A549 (cell line): ENCODE measurements around the gene ZNF776. TPM values are rescaled to one million over a fixed set of nuclear protein-coding genes. Genes with fewer than 3 reads are reported as not detected.

Experiments
- ATAC-seq, 2 experiments: fragments of 200-7000 bp in 1 of 2; fragments of >200 bp in 1 of 2; cut with Nextera tagmentation in 1 of 2; cut with Tn5 transposase in 1 of 2; 3 replicates each; pipeline versions ENCODE4 v1.8.0 to v1.9.1; 2018 to 2020; ENCODE audit warnings: mild to moderate bottlenecking in 1 of 2, moderate library complexity in 1 of 2
- CTCF ChIA-PET: fragments of 300-600 bp; sonication (Branson Sonifier 250); formaldehyde crosslinking; extraction: SDS; loops from one replicate; lab custom pipeline; 2021; ENCODE audit warnings: antibody characterized with exemption, inconsistent platforms; lab: Yijun Ruan, JAX
- POLR2A ChIA-PET: fragments of 350-600 bp; formaldehyde crosslinking; extraction: SDS; loops from one replicate; lab custom pipeline; 2021; ENCODE audit warnings: antibody characterized with exemption, inconsistent platforms; lab: Yijun Ruan, JAX
- DNase-seq, 2 experiments: peaks; one replicate each; pipeline versions ENCODE4 v3.0.0 to v3.0.0-alpha.2; 2011 to 2016; ENCODE audit warnings: low read depth in 1 of 2, low spot score in 1 of 2
- FAIRE-seq: peaks from 2 replicates; lab custom pipeline; 2011; peaks lifted over from hg19 to GRCh38; lab: Jason Lieb, UNC
- H3K27ac ChIP-seq, 2 experiments: fragments of >200 bp; sonication (Bioruptor Twin); formaldehyde crosslinking; 3 replicates each; pipeline ENCODE4 v1.5.1; 2016 to 2017
- H3K4me1 ChIP-seq: fragments of >200 bp; sonication (Bioruptor Twin); formaldehyde crosslinking; 3 replicates; pipeline ENCODE4 v1.6.1; 2016
- H3K4me2 ChIP-seq: fragments of >200 bp; sonication (Bioruptor Twin); formaldehyde crosslinking; 3 replicates; pipeline ENCODE4 v1.6.1; 2016
- H3K4me3 ChIP-seq: fragments of >200 bp; sonication (Bioruptor Twin); formaldehyde crosslinking; 3 replicates; pipeline ENCODE4 v1.5.1; 2016
- H3K9me3 ChIP-seq: fragments of >200 bp; sonication (Bioruptor Twin); formaldehyde crosslinking; 3 replicates; pipeline ENCODE4 v1.6.1; 2016
- BCL3 ChIP-seq: fragments of >200 bp; sonication (Bioruptor Twin); formaldehyde crosslinking; IDR thresholded peaks from 3 replicates; pipeline ENCODE4 v1.6.1; 2016
- BHLHE40 ChIP-seq: IDR thresholded peaks from 2 replicates; pipeline ENCODE4 v1.6.1; 2012; ENCODE audit warnings: low read depth, low read length, inconsistent platforms
- CBX2 ChIP-seq: fragments of 200-600 bp; sonication (generic); IDR thresholded peaks from 2 replicates; pipeline ENCODE4 v1.6.1; 2016; ENCODE audit warnings: low read depth, mild to moderate bottlenecking, borderline replicate concordance
- CHD4 ChIP-seq: fragments of 200-600 bp; sonication (generic); IDR thresholded peaks from 2 replicates; pipeline ENCODE4 v1.6.1; 2016; ENCODE audit warnings: antibody characterized with exemption, mild to moderate bottlenecking, borderline replicate concordance
- CTCF ChIP-seq: fragments of >200 bp; sonication (Bioruptor Twin); formaldehyde crosslinking; IDR thresholded peaks from 3 replicates; pipeline ENCODE4 v1.5.1; 2016
- E2F6 ChIP-seq: IDR thresholded peaks from 2 replicates; pipeline ENCODE4 v1.6.1; 2012; ENCODE audit warnings: low read depth, borderline replicate concordance
- EHMT2 ChIP-seq: fragments of 200-600 bp; sonication (generic); IDR thresholded peaks from 2 replicates; pipeline ENCODE4 v1.6.1; 2016; ENCODE audit warnings: antibody characterized with exemption, low read depth, mild to moderate bottlenecking, moderate library complexity
- ELK1 ChIP-seq: fragments of 150-350 bp; IDR thresholded peaks from 2 replicates; pipeline ENCODE4 v1.6.1; 2014; ENCODE audit warnings: low read depth, mild to moderate bottlenecking, low read length
- FOSL2 ChIP-seq, 2 experiments: fragments of 450-650 bp in 1 of 2; fragments of >200 bp in 1 of 2; sonication (Bioruptor Twin) in 1 of 2; formaldehyde crosslinking; IDR thresholded peaks; 2 replicates each; pipeline versions ENCODE4 v1.5.0 to v1.6.1; 2016 to 2020; ENCODE audit warnings: mild to moderate bottlenecking in 1 of 2, moderate library complexity in 1 of 2
- GATA3 ChIP-seq: IDR thresholded peaks from 2 replicates; pipeline ENCODE4 v1.6.1; 2012; ENCODE audit warnings: borderline replicate concordance
- HDAC2 ChIP-seq: fragments of 200-600 bp; sonication (generic); IDR thresholded peaks from 2 replicates; pipeline ENCODE4 v1.6.1; 2016
- HES2 ChIP-seq: fragments of >200 bp; sonication (Bioruptor Twin); formaldehyde crosslinking; IDR thresholded peaks from 2 replicates; pipeline ENCODE4 v1.6.1; 2016
- HEYL ChIP-seq: fragments of 250-450 bp; sonication (Bioruptor Pico); IDR thresholded peaks from 2 replicates; pipeline ENCODE4 v1.8.0; 2021; ENCODE audit warnings: mild to moderate bottlenecking, moderate library complexity
- JUN ChIP-seq, 2 experiments: fragments of >200 bp; sonication (Bioruptor Twin); formaldehyde crosslinking; IDR thresholded peaks; 2 replicates in 1 of 2; 3 replicates in 1 of 2; pipeline ENCODE4 v1.6.1; 2016 to 2017
- MAX ChIP-seq: IDR thresholded peaks from 2 replicates; pipeline ENCODE4 v1.6.1; 2012
- MYC ChIP-seq: IDR thresholded peaks from 2 replicates; pipeline ENCODE4 v1.6.1; 2012; ENCODE audit warnings: mild to moderate bottlenecking, inconsistent platforms, low read length, improper control_type of control experiment, borderline replicate concordance
- NFE2L2 ChIP-seq: fragments of 150-350 bp; conservative IDR thresholded peaks from 2 replicates; pipeline ENCODE4 v1.6.1; 2014; ENCODE audit warnings: low read length
- NPAS2 ChIP-seq: fragments of 250-450 bp; sonication (Bioruptor Pico); IDR thresholded peaks from 2 replicates; pipeline ENCODE4 v1.8.0; 2022; ENCODE audit warnings: mild to moderate bottlenecking, moderate library complexity, borderline replicate concordance
- POLR2A ChIP-seq: IDR thresholded peaks from 2 replicates; pipeline ENCODE4 v1.6.1; 2012; ENCODE audit warnings: mild to moderate bottlenecking, low read length
- RARB ChIP-seq: fragments of 250-450 bp; sonication (Bioruptor Pico); IDR thresholded peaks from 2 replicates; pipeline ENCODE4 v1.8.0; 2021; ENCODE audit warnings: mild to moderate bottlenecking, moderate library complexity
- RCOR1 ChIP-seq: fragments of 150-350 bp; IDR thresholded peaks from 2 replicates; pipeline ENCODE4 v1.6.1; 2014; ENCODE audit warnings: antibody characterized with exemption, low read length, low read depth
- REST ChIP-seq: fragments of 200-600 bp; sonication (generic); IDR thresholded peaks from 2 replicates; pipeline ENCODE4 v1.6.1; 2016; ENCODE audit warnings: antibody characterized with exemption, mild to moderate bottlenecking, moderate library complexity
- RFX5 ChIP-seq: fragments of 450-650 bp; IDR thresholded peaks from 2 replicates; pipeline ENCODE4 v1.7.1; 2014; ENCODE audit warnings: antibody characterized with exemption, mild to moderate bottlenecking, moderate library complexity
- TFCP2L1 ChIP-seq: fragments of 250-450 bp; sonication (Bioruptor Pico); IDR thresholded peaks from 2 replicates; pipeline ENCODE4 v1.5.0; 2021; ENCODE audit warnings: mild to moderate bottlenecking
- ZC3H11A ChIP-seq: fragments of 450-650 bp; IDR thresholded peaks from 2 replicates; pipeline ENCODE4 v1.6.1; 2014; ENCODE audit warnings: antibody characterized with exemption, mild to moderate bottlenecking
- ZFP36 ChIP-seq: fragments of 450-650 bp; IDR thresholded peaks from 2 replicates; pipeline ENCODE4 v1.6.1; 2014; ENCODE audit warnings: borderline replicate concordance; ENCODE audit not compliant: partially characterized antibody
- ZSCAN20 ChIP-seq: fragments of 250-450 bp; sonication (Bioruptor Pico); IDR thresholded peaks from 2 replicates; pipeline ENCODE4 v1.8.0; 2022; ENCODE audit warnings: mild to moderate bottlenecking, moderate library complexity
- WGBS: methylation state at CpG from one replicate; pipeline ENCODE4 v1.1.6; 2017; ENCODE audit errors: missing lambda C conversion rate; 5-methylcytosine and 5-hydroxymethylcytosine counted together
- polyA plus RNA-seq, 4 experiments: library from polyadenylated mRNA; depleted of rRNA in 3 of 4; stranded (reverse); fragments of >200 nt; fragmentation: RNase III in 1 of 4; extraction: RNeasy Plus Mini Kit Qiagen cat#74134 plus additional on column Dnase treatment in 1 of 4; gene quantifications; 2 replicates in 3 of 4; 3 replicates in 1 of 4; pipeline ENCODE4 v1.2.3, GENCODE V29; 2011 to 2017

The ZNF776 gene
- polyA plus RNA-seq, 2 of the 4 experiments (the other 2 are of a cell fraction) = 5.3 to 9.3 TPM

GRCh38 chr19:57776764-57777296 is 30.2 kb downstream of the ZNF776 start:
- DNase-seq = no peak
- H3K4me1 ChIP-seq = no peaks in the 10 kb centered on the region
- ChIA-PET CTCF (no interaction called here), POLR2A (no interaction called here)
- H3K4me3 ChIP-seq = no peak overlapping the region
- TF ChIP-seq CTCF = no peak
- no peak for TF ChIP-seq ZC3H11A
- no peak for TF ChIP-seq EHMT2
- no peak for TF ChIP-seq HES2
- TF ChIP-seq TFCP2L1 (CRISPR knock-in tag) = no peak
- TF ChIP-seq NPAS2 (CRISPR knock-in tag) = no peak
- TF ChIP-seq RCOR1 = no peak
- no peak for TF ChIP-seq BCL3
- no peak for TF ChIP-seq RARB
- no peak for TF ChIP-seq REST
- TF ChIP-seq CBX2 = no peak
- no peak for TF ChIP-seq MYC
- no peak for TF ChIP-seq ELK1
- TF ChIP-seq HDAC2 = no peak
- no peak for TF ChIP-seq JUN (IDR thresholded peaks at IDR 0.05)
- TF ChIP-seq POLR2A = no peak
- no peak for ATAC-seq
- H3K4me2 ChIP-seq = no peak overlapping the region
- FAIRE-seq = no peak
- H3K27ac ChIP-seq = no peak overlapping the region
- 86% methylated on average over 6 of the region's 6 CpGs for WGBS
- peaks cover 100% of the 10 kb centered on the region for H3K9me3 ChIP-seq

GRCh38 chr19:57778336-57778735 is 31.7 kb downstream of the ZNF776 start:
- 92% methylated on average over 4 of the region's 4 CpGs for WGBS
- POLR2A ChIA-PET = no interaction called here
- no peak for TF ChIP-seq GATA3
- TF ChIP-seq ZFP36 = no peak
- TF ChIP-seq ELK1 = no peak
- no peak for TF ChIP-seq ZSCAN20
- TF ChIP-seq TFCP2L1 (CRISPR knock-in tag) = no peak
- no peak for TF ChIP-seq NPAS2 (CRISPR knock-in tag)
- TF ChIP-seq MAX = no peak
- TF ChIP-seq ZC3H11A = no peak
- TF ChIP-seq E2F6 = no peak
- TF ChIP-seq HES2 = no peak
- TF ChIP-seq CHD4 = no peak
- no peak for TF ChIP-seq BHLHE40
- no peak for TF ChIP-seq EHMT2
- TF ChIP-seq RFX5 = no peak
- TF ChIP-seq NFE2L2 = no peak
- no peak for TF ChIP-seq FOSL2 (IDR thresholded peaks at IDR 0.05)
- TF ChIP-seq FOSL2 (CRISPR knock-in tag; IDR thresholded peaks at IDR 0.05) = no peak
- TF ChIP-seq HEYL (CRISPR knock-in tag) = no peak

More at GRCh38 chr19:57778336-57778735, 31.7 kb downstream of the ZNF776 start:
- DNase-seq (no peak), FAIRE-seq (no peak), ATAC-seq (no peak)
- no peaks in the 10 kb centered on the region for H3K4me1 ChIP-seq
- no peak overlapping the region for H3K4me2 ChIP-seq
- no peak overlapping the region for H3K4me3 ChIP-seq
- CTCF ChIA-PET = no interaction called here
- H3K27ac ChIP-seq = no peak overlapping the region
- peaks cover 100% of the 10 kb centered on the region for H3K9me3 ChIP-seq
